ENCODE measurements around the gene ADCY3. TPM values are rescaled to one million over a fixed set of nuclear protein-coding genes. Genes with fewer than 3 reads are reported as not detected.

The ADCY3 gene
- total and polyA plus RNA-seq, 3 donors from 2014 or later, result 22.3 to 41.6 (median 27.9) TPM

DNA sequence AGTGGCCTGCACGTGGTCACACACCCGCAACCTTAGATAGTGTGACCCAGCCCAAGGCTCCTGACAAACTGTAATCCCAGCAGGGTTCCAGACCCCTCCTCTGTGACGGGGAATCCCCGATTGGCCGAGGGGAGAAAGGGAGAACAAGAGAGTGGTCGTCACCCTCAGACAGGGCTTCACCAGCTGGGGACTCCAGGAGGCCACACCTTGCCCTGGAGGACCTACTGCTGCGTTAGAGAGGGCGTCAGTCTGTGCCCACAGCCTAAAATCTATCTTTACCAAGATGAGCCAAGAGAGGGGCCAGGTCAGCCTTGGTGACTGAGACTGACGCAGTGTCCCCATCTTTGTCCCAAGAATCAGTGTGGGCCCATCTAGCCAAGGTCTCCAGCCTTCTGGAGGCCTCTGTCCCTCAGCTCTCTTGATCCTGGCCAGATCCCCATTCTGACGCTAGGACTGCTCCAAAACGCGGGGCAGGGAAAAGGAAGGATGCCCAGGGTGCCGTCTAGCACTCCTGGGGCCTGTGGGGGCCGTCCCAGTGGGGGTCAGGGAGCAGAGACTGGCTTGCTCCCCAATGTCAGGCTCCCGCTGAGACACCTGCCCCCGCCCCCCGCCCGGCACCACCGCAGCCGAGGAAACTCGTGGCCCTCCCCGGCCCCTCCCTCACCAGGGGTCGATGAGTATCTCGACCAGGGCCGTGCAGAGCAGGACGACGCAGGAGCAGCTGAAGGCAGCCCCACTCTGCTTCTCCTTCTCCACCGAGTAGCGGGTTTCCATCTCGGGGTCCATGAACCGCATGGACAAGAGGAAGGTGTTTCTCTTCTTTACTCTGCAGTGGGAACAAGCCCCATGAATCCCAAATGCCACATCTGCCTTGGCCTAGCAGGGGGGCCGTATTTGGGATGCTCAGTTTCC, 86.0 kb downstream of the ADCY3 start:
- H3K27me3 ChIP-seq, result no peaks in the 10 kb centered on the region
- TF ChIP-seq, protein P1, sequence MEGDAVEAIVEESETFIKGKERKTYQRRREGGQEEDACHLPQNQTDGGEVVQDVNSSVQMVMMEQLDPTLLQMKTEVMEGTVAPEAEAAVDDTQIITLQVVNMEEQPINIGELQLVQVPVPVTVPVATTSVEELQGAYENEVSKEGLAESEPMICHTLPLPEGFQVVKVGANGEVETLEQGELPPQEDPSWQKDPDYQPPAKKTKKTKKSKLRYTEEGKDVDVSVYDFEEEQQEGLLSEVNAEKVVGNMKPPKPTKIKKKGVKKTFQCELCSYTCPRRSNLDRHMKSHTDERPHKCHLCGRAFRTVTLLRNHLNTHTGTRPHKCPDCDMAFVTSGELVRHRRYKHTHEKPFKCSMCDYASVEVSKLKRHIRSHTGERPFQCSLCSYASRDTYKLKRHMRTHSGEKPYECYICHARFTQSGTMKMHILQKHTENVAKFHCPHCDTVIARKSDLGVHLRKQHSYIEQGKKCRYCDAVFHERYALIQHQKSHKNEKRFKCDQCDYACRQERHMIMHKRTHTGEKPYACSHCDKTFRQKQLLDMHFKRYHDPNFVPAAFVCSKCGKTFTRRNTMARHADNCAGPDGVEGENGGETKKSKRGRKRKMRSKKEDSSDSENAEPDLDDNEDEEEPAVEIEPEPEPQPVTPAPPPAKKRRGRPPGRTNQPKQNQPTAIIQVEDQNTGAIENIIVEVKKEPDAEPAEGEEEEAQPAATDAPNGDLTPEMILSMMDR (IDR thresholded peaks at IDR 0.05), result no peak
- TF ChIP-seq POLR2A (IDR thresholded peaks at IDR 0.05), result no peak
- DNase-seq, result no peak
- 92 to 94% methylated on average over 14 to 29 of the region's 32 CpGs for WGBS, 2 donors
- no peaks in the 10 kb centered on the region for H3K36me3 ChIP-seq (ENCODE audit: low read depth, missing control alignments)
- H3K9me3 ChIP-seq, result no peaks in the 10 kb centered on the region
- intact Hi-C loops (cut with DNase I; ENCODE audit: low total_unique reads), result no loop called here
- H3K4me1 ChIP-seq, result no peaks in the 10 kb centered on the region
- H3K27ac ChIP-seq, result no peak overlapping the region
- H3K4me3 ChIP-seq, result no peak overlapping the region

GRCh38 chr2:24832931-24833701, 86.9 kb downstream of the ADCY3 start:
- Histone ChIP-seq H3K27me3 (no peaks in the 10 kb centered on the region), H3K4me1 (no peaks in the 10 kb centered on the region), H3K36me3 (ENCODE audit: low read depth, missing control alignments) (no peaks in the 10 kb centered on the region), H3K9me3 (no peaks in the 10 kb centered on the region), H3K27ac (no peak overlapping the region), H3K4me3 (no peak overlapping the region)
- intact Hi-C loops (cut with DNase I; ENCODE audit: low total_unique reads), result no loop called here
- 90 to 91% methylated on average over 22 of the region's 22 CpGs for WGBS, 2 donors
- no peak for TF ChIP-seq POLR2A (IDR thresholded peaks at IDR 0.05)
- TF ChIP-seq, protein P1 (IDR thresholded peaks at IDR 0.05), result no peak
- DNase-seq, result no peak

DNA sequence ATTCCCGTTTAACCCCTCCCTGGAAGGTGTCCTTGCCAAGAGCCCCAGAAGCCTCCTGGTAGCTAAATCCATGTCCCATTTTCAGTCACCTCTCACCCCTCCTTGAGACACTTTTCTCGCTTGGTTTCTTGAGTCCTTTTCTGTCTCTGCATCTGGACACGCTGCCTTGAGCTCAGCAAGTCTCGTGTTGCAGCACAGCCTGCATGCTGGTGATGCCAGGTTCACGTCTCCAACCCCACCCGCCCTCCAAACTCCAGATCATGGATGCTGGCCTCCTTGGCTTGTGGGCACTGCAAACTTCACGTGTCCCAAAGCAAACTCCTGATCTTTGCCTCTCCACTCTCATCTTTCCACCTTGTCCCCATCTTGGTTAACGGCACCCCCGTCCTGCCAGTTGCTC, 87.5 kb downstream of the ADCY3 start:
- H3K4me3 ChIP-seq, result no peak overlapping the region
- DNase-seq, result no peak
- H3K4me1 ChIP-seq, result peaks cover under 1% of the 10 kb centered on the region
- intact Hi-C loops (cut with DNase I; ENCODE audit: low total_unique reads), result no loop called here
- H3K27ac ChIP-seq, result no peak overlapping the region
- no peaks in the 10 kb centered on the region for H3K9me3 ChIP-seq
- H3K27me3 ChIP-seq, result no peaks in the 10 kb centered on the region
- 70 to 72% methylated on average over 9 of the region's 9 CpGs for WGBS, 2 donors
- no peaks in the 10 kb centered on the region for H3K36me3 ChIP-seq (ENCODE audit: low read depth, missing control alignments)
- TF ChIP-seq, protein P1 (IDR thresholded peaks at IDR 0.05), result no peak
- no peak for TF ChIP-seq POLR2A (IDR thresholded peaks at IDR 0.05)

DNA sequence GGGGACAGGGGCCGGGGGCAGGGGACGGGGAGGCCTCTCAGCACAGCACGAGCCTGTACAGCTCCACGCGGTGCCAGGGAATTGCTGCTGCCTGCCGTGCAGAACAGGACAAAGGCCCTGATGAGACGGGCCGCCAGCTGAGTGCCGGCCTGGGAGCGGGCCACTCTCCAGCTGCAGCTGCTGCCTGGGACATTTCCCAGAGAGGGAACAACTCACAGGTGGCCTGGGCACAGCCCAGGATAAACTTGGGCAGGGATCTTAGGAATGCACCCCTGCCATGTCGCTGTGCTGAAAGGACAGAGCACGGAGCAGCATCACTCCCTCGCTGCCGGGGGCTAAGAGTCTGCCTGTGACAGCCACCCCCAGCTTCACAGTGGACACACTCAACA, 88.0 kb downstream of the ADCY3 start:
- H3K4me1 ChIP-seq, result peaks cover 5% of the 10 kb centered on the region
- no peaks in the 10 kb centered on the region for H3K27me3 ChIP-seq
- H3K9me3 ChIP-seq, result no peaks in the 10 kb centered on the region
- no peak overlapping the region for H3K27ac ChIP-seq
- 45 to 57% methylated on average over 5 to 14 of the region's 14 CpGs for WGBS, 2 donors
- H3K36me3 ChIP-seq (ENCODE audit: low read depth, missing control alignments), result no peaks in the 10 kb centered on the region
- no peak for DNase-seq
- TF ChIP-seq, protein P1 (IDR thresholded peaks at IDR 0.05), result no peak
- TF ChIP-seq POLR2A (IDR thresholded peaks at IDR 0.05), result no peak
- H3K4me3 ChIP-seq, result no peak overlapping the region
- intact Hi-C loops (cut with DNase I; ENCODE audit: low total_unique reads), result no loop called here
